Central memory CD4-positive, alpha-beta T cell (primary cell): ENCODE results near the gene SFT2D3.

Experiments used
- DNase-seq: peaks from one replicate; pipeline ENCODE4 v3.0.0; 2022

The SFT2D3 gene

DNA sequence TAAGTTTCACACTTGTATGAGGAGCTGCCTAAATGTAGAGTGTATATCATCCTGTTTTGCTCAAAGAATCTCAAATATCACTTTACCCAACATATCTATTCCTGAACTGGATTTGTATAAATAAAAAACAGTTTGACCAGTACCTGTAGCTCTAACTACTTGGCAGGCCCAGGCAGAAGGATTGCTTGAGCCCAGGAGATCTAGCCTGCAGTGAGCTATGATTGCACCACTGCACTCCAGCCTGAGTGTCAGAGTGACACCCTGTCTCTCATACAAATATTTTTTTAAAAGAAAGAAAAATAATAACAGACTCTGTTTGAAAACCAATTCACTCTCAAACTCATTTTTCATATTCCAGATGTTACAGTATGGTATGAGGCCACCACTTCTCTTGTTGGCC, 18.2 kb upstream of the SFT2D3 start:
- no peak for DNase-seq

DNA sequence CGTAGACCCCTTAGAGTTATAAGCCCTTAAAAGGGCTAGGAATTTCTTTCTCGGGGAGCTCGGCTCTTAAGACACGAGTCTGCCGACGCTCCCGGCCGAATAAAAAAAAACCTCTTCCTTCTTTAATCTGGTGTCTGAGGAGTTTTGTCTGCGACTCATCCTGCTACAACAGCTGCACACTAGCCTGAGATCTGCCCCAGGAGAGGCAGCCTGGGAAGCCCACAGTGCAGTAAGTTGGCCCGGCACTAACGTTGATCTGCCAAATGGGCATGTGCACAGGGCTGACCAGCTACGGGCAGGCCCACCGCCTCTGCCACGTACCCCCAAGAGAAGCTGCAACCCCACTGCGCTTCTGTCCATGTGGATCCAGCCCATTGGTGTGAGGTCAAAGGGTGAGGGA, 17.5 kb upstream of the SFT2D3 start:
- DNase-seq: no peak

DNA sequence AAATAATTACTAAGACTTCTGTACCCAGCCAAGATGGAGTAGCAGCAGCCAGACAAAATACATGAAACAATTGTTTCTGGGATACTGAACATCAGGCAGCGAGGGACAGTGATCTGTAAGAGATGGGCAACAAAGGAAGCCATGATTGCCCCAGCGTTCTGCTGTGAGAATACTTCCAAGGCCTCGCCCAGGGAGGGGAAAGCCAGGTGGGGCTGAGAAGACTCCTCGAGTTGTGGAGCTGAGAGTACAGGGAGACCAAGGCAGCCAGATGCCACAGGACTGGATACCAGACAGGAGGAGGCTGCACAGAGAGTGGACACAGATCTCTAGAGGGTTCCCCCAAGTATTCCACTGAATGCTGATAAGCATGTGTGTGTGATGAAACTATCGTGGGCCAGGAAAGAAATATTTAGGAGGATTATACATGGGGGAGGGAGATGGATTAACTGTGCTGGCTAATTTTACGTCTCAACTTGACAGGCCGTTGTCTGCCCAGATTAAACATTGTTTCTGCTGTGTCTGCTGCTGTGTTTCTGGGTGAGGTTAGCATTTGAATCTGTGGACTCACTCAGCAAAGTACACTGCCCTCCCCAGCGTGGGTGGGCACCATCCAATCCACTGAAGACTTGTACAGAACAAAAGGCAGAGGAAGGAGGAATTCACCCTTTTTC, 15.8 kb upstream of the SFT2D3 start:
- DNase-seq: no peak

DNA sequence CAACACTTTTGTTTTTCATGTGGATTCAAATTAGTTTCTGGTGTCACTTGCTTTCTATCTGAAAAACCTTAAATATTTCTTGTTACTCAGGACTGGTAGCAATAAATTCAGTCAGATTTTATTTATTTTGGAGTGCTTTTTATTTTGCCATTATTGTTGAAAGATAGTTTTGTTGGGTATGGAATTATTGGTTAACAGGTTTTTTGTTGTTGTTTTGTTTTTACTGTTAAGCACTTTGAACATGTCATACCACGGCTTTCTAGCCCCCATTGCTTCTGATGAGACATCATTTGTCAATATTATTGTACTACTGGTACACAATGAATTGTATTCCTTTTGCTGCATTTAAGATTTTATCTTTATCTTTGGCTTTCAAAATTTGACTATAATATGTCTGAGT, 12.9 kb upstream of the SFT2D3 start:
- no peak for DNase-seq

DNA sequence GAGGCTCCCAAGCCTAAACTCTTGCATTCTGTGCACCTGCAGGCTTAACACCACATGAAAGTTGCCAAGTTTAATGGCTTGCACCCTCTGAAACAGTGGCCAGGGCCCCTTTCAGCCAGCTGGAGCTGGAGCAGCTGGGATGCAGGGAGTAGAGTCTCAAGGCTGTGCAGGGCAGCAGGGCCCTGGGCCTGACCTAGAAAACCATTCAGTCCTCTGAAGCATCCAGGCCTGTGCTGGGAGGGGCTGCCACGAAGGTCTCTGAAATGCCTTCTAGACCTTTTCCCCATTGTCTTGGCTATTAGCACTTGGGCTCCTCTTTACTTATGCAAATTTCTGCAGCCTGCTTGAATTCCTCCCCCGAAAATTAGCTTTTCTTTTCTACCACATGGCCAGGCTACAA, 10.6 kb upstream of the SFT2D3 start:
- DNase-seq: no peak

DNA sequence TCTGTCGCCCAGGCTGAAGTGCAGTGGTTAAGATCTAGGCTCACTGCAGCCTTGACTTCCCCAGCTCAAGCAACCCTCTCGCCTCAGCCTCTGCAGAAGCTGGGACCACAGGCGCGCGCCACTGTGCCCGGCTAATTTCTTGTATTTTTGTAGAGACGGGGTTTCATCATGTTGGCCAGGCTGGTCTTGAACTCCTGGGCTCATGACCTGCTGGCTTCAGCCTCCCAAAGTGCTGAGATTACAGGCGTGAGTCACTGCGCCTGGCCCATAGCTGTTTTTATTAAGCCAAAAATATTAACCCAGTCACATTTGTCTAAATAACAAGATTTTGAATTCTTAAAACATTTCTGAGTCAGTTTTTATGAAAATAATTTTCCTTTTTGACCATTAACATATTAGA, 6.3 kb upstream of the SFT2D3 start:
- DNase-seq: no peak

DNA sequence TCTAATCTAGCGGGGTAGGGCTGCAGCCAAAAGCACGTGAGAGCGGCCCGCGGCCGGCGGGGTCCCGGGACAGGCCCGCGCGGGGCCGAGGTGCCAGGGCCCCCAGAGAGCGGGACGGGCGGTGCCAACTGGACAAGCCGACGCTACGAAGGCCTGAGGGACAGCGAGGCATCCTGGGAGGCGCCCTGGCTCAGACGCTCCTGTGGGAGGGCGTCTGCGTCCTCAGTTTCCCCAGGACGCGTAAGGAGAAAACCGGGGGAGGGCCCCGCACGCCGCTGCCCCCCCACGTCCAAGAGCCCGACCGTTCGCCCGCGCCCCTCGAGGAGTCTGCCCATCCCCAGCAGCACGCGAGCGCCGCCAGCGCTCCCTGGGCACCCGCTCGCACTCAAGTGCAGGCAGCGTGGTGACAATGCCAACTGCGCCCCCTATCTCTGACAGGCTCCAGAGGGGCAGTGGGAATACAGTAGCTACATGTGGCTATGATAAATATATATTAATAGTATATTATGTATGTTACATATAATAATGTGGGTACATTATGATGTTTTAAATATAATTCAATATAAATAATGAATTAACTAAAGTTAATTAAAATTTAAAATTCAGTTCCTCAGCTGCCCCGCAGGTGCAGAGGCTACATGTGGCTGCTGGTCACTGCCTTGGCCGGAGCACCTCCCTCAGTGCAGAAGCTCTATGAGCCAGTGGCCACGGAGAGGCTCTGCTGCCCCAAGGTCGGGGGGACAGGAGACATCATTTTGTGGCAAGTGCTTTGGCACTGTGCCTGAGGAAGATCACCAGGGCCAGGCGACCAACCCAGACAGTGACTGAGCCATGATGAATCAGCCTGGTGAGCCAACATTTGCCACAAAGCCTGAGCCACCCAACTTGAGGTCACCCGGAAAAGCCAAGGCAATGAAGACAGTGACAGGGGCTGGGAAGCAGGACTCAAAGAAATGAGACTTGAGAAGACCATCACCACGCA, 5.5 kb upstream of the SFT2D3 start:
- DNase-seq: peak; percentile 27

DNA sequence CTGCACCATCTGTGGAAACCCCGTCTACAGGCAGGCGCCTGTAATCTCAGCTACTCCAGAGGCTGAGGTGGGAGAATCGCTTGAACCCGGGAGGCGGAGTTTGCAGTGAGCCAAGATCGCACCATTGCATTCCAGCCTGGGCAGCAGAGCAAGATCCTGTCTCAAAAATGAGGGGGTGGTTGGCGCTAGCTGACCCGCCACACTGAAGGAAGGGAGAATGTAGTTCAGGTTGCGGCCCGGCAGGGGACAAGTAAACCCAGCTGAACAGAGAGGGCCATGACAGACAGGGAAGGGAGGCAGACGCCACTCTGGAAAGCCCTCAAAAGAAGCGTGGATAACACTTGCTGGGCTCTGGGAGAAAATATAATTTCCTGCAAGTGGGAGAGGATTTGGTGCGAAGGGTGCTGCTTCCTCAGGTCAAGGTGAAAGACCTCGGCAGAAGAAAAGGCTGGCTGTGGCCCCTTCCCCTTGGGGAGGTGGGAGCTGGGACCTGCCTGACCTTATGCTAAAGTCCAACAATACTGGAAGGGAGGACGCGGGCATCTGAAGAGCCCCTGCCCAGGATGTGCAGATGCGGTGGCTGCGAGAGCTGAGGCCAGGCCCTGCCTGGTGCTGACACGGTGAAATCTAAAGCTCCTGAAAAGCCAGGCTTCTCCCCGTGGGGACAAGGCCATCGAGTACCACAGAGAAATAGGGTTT, 3.7 kb upstream of the SFT2D3 start:
- DNase-seq: no peak

DNA sequence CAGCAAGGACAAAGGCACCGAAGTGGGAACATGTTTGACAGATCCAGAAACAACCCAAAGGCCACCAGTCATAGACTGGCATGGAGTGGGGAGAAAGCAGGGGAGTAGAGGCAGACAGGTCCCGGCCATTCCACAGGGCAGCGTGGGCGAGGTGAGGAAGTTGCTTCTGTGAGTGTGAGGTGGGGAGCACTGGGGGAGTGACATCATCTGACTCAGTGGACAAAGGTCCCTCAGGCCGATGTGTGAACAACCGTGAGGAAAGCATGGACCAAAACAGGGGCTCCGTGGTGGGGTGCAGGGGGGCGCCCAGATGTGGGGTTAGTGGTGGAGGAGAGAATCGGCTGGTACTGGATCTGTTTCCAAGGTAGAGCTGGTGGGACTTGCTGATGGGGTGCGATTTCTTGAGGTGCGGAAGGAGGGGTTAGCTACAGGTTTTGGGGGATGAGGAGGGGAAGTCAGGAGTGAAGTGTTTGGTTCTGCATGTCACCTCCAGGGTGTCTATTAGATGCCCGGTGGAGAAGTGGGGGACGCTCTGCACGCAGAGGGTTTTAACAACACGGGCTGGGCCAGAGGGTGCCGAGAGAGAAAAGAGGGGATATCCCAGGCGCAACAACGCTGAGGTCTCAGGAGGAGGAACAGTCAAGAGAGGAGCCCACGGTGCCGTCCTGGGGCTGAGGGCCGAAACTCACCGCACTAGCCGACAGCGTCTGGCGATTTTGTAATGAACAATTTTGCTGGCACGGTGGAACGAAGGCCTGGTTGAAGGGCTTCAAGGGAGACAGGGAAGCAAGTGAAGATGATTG, 2.5 kb upstream of the SFT2D3 start:
- no peak for DNase-seq

DNA sequence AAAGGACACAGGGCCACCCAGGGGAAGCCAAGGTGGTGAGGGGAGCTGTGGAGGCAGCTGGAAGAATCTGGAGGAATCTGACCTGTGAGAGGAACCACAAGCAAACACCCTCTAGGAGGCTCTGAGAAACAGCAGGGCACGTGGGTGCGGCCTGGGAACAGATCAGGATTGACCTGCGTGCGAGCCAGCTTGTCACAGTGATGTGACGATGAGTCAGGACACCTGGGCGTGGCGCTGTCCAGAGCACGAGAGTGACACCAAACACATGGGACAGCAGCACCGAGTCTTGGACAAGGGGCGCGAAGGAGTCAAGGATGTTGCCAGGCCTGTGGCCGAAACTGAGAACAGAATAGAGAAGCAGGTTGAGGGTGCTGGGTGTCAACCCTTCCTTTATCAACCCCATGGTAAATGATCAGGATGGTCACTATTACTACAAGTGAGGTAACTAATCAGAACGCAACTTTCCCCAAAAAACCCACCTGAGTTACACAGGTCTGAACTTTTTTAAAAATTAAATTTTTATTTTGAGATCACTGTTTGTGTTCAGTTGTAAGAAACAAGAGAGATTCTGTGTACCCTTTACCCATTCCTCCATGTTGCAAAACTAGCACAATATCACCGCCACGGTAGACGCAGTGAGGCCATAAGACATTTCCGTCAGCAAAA, 637 bp upstream of the SFT2D3 start:
- DNase-seq: no peak

DNA sequence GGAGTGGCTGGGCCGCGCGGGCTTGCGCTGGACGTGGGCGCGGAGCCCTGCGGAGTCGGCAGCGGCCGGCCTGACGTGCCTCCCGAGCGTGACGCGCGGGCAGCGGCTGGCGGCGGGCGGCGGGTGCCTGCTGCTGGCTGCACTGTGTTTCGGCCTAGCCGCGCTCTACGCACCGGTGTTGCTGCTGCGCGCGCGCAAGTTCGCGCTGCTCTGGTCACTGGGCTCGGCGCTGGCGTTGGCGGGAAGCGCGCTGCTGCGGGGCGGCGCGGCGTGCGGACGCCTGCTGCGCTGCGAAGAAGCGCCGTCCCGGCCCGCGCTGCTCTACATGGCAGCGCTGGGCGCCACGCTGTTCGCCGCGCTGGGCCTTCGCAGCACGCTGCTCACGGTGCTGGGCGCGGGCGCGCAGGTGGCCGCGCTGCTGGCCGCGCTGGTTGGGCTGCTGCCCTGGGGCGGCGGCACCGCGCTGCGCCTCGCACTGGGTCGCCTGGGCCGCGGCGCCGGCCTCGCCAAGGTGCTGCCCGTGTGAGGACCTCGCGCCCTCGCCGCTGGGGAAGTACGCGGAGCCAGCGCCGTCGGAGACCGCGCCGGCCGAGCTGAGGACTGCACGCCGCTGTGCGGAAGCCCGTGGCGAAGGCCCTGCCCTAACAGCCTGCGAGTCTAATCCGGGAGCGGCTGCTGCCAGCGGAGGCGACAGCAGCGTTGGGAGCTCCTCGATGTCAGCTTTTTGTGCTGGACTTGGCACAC, 526 bp downstream of the SFT2D3 start:
- DNase-seq: peak; percentile 82

DNA sequence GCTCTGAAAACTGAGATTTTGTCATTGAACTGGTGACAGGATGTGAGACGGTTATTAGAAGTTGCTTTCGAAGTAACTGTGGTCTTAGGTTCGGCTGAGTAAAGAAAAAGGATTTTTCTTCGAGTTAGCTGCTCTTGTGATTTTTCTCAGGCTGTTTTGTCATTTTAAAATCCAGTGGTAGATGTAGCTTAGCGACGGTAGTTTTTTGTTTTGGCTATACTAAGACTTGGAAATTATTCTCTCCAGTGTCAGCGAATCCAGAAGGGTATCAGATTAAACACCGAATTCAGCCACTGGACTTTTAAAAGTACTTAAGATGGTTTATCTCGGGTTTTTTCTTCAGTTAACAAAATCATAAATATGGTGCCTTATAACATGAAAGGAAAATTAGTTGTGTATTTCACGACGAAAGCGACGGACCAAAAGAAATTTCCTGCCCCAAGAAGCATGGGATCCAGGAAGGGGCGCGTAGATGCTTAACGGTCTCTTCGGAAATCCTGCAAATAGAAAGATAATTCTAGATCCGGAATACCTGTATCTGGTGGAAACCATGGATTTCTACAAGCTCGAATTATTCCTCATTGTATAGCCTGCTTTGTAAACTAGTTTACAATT, 1.2 kb downstream of the SFT2D3 start:
- no peak for DNase-seq

DNA sequence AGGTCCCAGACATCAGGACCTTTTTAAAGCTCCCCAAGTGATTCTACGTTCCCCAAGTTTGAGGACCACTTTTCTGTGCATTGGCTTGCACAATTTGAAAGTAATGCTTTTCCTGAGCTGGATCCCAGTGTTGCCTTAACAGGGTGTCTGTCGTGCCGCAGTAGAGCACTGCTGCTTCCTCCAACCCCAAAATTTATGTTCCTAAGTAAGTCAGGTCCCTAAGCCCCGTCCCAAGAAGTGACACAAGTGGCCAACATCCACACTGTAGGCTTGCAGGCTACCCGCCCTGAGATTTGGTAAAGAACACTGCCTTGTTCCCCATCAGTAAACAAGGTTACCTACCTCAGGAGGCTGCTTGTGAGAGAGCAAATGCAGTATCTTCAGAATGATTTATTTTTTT, 2.0 kb downstream of the SFT2D3 start:
- no peak for DNase-seq

DNA sequence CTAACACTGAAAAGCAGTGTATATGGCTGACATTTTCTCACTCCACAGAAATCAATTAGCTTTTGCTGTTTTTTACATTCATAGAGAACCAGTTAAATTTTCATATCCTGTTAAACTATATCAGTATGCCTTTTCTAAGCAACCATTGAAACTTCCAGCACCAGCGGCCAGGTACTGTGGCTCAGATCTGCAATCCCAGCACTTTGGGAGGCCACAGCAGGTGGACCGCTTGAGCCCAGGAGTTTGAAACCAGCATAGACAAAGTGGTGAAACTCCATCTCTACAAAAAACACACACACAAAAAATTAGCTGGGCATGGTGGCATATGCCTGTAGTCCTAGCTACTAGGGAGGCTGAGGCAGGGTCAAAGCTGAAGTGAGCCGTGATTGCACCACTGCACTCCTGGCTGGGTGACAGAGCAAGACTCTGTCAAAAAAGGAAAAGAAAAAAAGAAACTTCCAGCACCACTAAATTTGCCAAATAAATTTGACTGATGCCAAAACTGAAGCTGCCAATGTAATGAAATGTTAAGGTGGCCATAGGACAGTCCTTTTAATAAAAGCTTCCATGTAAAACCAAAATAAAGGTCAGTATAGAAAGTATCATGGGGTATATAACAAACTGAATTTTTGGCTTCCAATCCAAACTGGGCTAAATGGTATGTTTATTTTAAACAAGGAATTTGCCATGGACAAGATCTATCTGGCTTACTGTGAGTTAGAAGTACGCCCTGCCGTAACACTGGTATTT, 3.5 kb downstream of the SFT2D3 start:
- DNase-seq: no peak

DNA sequence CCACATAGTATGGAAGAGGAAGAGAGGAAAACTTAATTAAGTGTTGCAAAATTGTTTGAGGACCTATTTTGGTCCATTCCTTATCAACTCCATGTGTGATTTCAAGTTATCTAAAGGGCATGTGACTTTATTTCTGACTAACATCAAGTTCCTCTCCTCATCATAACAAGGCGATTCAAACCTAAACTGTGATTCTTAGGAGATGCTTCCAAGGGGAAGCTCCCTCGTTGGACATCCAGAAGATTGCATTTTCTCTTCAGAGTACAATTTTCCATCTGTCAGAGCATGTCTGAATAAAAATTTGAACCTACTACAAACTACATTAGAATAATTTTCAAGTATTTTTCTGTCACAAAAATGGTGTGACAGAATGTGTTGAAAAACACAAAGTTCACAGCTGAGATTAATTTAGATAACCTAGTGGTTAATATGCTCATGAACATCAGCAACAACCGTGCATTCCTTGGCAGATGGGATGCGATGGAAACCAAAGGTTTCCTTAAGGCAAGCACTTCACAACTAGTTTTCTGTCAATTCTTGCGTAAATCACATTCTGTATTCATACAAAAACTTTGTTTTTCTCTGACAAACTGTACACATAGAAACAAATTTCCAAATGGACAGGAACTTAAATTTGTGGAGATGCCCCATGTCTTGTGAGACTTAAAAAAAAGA, 4.2 kb downstream of the SFT2D3 start:
- DNase-seq: no peak

DNA sequence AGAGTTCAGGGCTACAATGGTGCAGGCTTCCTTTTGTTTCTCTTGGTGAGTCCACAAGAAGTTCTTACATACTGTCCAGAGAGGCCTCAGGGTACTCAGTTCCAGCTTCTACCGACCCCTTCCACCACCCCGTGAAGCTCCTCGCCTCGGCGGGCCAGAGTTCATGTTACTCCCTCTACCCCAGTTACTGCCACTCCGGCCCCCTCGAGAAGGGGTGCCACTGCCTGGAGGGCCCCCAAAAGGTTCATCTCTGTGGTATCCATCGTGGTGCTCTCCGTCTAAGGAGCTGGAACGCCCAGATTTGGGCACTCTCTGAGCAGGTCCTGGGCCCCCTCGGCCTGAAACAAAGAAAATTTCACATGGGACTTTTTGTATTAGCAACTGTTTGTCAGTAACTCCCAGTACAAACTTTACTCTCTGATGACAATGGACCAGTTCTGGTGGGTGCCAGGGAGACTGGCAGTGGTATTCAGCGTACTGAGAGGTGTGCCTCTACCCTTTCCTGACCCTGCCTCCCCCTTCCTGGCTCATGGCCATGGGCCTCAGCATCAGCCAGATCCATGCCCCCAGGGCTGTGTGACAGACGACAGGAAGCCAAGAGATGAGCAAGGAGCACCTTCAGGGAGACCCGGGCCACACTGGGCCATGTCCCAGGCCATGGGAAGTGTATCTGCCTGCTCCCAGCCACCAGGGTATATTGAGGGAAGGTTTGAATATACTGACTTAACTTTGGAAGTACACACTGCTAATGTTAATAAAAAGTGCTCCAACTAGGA, 5.1 kb downstream of the SFT2D3 start:
- no peak for DNase-seq

DNA sequence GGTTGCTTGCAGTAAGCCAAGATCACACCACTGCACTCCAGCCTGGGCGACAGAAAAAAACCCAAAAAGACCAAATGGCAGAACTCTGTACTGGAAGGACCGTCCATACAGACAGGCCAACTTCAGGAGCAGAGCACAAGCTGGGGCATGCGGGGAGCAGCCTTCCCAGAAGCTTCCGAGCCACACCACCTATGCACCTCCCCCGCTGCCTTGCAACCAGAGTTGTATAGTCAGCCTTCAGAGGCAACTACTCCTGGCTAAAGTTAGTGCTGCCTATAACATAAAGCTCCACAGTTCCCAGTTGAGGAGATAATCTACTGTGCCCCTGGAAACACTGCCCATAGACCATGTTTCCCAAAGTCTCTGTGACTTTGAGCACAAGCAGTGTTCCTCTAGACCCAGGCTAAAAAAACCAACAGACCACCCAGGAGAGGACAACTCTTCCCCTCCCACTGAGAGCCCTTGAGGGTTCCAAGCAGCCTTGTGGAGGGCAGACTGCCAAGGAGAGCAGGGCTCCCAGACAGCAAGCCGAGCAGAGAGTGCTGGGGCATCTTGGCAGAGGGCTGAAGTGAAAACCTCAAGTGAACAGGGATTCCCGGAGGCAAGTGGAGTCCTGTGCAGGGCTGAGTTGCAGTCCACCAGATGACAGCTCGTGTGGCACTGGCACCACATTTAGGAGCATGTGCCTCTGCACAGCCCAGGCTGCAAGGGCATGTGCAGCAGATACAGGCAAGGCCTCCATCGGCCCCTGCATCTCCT, 6.8 kb downstream of the SFT2D3 start:
- no peak for DNase-seq

DNA sequence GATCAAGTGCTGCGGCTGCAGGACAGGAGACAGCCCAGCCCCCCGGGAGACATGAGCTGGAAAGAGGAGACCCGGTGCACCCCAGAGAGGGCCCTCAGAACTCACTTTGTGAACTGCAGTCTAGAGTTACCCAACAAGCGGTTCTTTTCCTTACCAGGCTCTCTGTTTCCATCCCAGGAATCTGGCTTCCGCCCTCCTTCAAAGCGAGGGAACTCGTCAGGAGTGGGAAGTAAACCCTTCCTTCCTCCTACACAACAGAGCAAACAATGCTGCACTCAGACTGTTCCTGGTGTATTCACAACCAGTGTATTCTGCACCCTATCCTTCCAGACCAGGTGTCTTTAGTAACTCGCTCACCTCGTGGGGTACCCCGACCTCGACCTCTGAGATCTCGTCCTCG, 8.0 kb downstream of the SFT2D3 start:
- no peak for DNase-seq
